Measurements from ENCODE around the gene GSTCD. TPM values are rescaled to one million over a fixed set of nuclear protein-coding genes. Genes with fewer than 3 reads are reported as not detected.

Gene GSTCD
- total and polyA plus RNA-seq, 2 experiments from 2014 or later = 2.8 to 21.9 TPM

- Histone ChIP-seq H3K4me1 (ENCODE audit: insufficient read depth) (no peaks in the 10 kb centered on the region), H4K20me1 (ENCODE audit: insufficient read depth, poor library complexity, severe bottlenecking) (no peaks in the 10 kb centered on the region), H3K4me3 (no peak overlapping the region), H2AFZ (no peak overlapping the region), H3K9me2 (replicated peaks; ENCODE audit: insufficient read depth) (no peaks in the 10 kb centered on the region), H3K36me3 (replicated peaks; ENCODE audit: insufficient read depth, low read depth) (no peaks in the 10 kb centered on the region), H3K27ac (no peak overlapping the region), H3K9me3 (ENCODE audit: low read depth) (peaks cover 7% of the 10 kb centered on the region), H3K27me3 (no peaks in the 10 kb centered on the region), H3K4me2 (no peak overlapping the region), H3K79me2 (no peaks in the 10 kb centered on the region)
- TF ChIP-seq EZH2phosphoT487 (IDR thresholded peaks at IDR 0.05; ENCODE audit: low read depth, severe bottlenecking, unreplicated experiment) (no peak), CTCF (IDR thresholded peaks at IDR 0.05; ENCODE audit: poor library complexity) (no peak), EZH2 (IDR thresholded peaks at IDR 0.05; ENCODE audit: borderline replicate concordance) (no peak)
- WGBS (ENCODE audit: low lambda C conversion rate, missing lambda C conversion rate) = 85% methylated on average over 2 of the region's 2 CpGs
- no peak for DNase-seq (ENCODE audit: low spot score)
Observed at GRCh38 chr4:105741548-105741947, 33.0 kb downstream of the GSTCD start.

GRCh38 chr4:105748222-105748621 is 39.6 kb downstream of the GSTCD start:
- Histone ChIP-seq H3K4me2 (no peak overlapping the region), H3K27me3 (no peaks in the 10 kb centered on the region), H3K9me3 (ENCODE audit: low read depth) (no peaks in the 10 kb centered on the region), H2AFZ (no peak overlapping the region), H4K20me1 (ENCODE audit: insufficient read depth, poor library complexity, severe bottlenecking) (no peaks in the 10 kb centered on the region), H3K36me3 (replicated peaks; ENCODE audit: insufficient read depth, low read depth) (no peaks in the 10 kb centered on the region), H3K4me1 (ENCODE audit: insufficient read depth) (no peaks in the 10 kb centered on the region), H3K9me2 (replicated peaks; ENCODE audit: insufficient read depth) (no peaks in the 10 kb centered on the region), H3K79me2 (no peaks in the 10 kb centered on the region), H3K4me3 (no peak overlapping the region), H3K27ac (no peak overlapping the region)
- TF ChIP-seq CTCF (IDR thresholded peaks at IDR 0.05; ENCODE audit: poor library complexity) = no peak
- TF ChIP-seq EZH2 (IDR thresholded peaks at IDR 0.05; ENCODE audit: borderline replicate concordance) = no peak
- TF ChIP-seq EZH2phosphoT487 (IDR thresholded peaks at IDR 0.05; ENCODE audit: low read depth, severe bottlenecking, unreplicated experiment) = no peak
- DNase-seq (ENCODE audit: low spot score) = no peak
- over 99% methylated on average over 3 of the region's 3 CpGs for WGBS (ENCODE audit: low lambda C conversion rate, missing lambda C conversion rate)

GRCh38 chr4:105751718-105752299 is 43.2 kb downstream of the GSTCD start:
- H3K36me3 ChIP-seq (replicated peaks; ENCODE audit: insufficient read depth, low read depth) = no peaks in the 10 kb centered on the region
- no peak overlapping the region for H2AFZ ChIP-seq
- H3K79me2 ChIP-seq = no peaks in the 10 kb centered on the region
- 51% methylated on average over 2 of the region's 2 CpGs for whole genome bisulfite sequencing (ENCODE audit: low lambda C conversion rate, missing lambda C conversion rate)
- no peak overlapping the region for H3K4me2 ChIP-seq
- no peaks in the 10 kb centered on the region for H4K20me1 ChIP-seq (ENCODE audit: insufficient read depth, poor library complexity, severe bottlenecking)
- H3K27me3 ChIP-seq = no peaks in the 10 kb centered on the region
- DNase-seq (ENCODE audit: low spot score) = no peak
- no peak overlapping the region for H3K4me3 ChIP-seq
- no peaks in the 10 kb centered on the region for H3K4me1 ChIP-seq (ENCODE audit: insufficient read depth)
- no peak overlapping the region for H3K27ac ChIP-seq
- H3K9me3 ChIP-seq (ENCODE audit: low read depth) = no peaks in the 10 kb centered on the region
- TF ChIP-seq EZH2 (IDR thresholded peaks at IDR 0.05; ENCODE audit: borderline replicate concordance) (no peak), EZH2phosphoT487 (IDR thresholded peaks at IDR 0.05; ENCODE audit: low read depth, severe bottlenecking, unreplicated experiment) (no peak), CTCF (IDR thresholded peaks at IDR 0.05; ENCODE audit: poor library complexity) (no peak)
- no peaks in the 10 kb centered on the region for H3K9me2 ChIP-seq (replicated peaks; ENCODE audit: insufficient read depth)

All from hepatocyte (in vitro differentiated cells).